ENCODE data around the gene CYTH4.

GRCh38 chr22:37345863-37346504 lies 63.7 kb downstream of the CYTH4 start:
- TF ChIP-seq POLR2AphosphoS5 (IDR thresholded peaks at IDR 0.05; ENCODE audit: borderline replicate concordance, low read depth, low read length) (no peak), EZH2 (IDR thresholded peaks at IDR 0.05) (no peak), FOXP2 (optimal IDR thresholded peaks at IDR 0.05; ENCODE audit: control extremely low read depth, extremely low read length, insufficient read depth) (no peak)
